Body of pancreas (tissue), 4 donors: ENCODE measurements around the gene FXR2.

ENCODE experiments used
- CTCF ChIP-seq, 7 experiments: fragments of 450-650 bp in 4 of 7; fragments of 200-600 bp in 3 of 7; sonication (generic) in 3 of 7; IDR thresholded peaks; one replicate each; pipeline ENCODE4 v1.5.1; 2016 to 2019; ENCODE audit warnings: antibody characterized with exemption in 7 of 7
- POLR2A ChIP-seq, 3 donors: fragments of 450-650 bp; IDR thresholded peaks; one replicate each; pipeline ENCODE4 v1.6.1; 2016; ENCODE audit warnings: antibody characterized with exemption in 3 of 3, mild to moderate bottlenecking in 2 of 3

DNA sequence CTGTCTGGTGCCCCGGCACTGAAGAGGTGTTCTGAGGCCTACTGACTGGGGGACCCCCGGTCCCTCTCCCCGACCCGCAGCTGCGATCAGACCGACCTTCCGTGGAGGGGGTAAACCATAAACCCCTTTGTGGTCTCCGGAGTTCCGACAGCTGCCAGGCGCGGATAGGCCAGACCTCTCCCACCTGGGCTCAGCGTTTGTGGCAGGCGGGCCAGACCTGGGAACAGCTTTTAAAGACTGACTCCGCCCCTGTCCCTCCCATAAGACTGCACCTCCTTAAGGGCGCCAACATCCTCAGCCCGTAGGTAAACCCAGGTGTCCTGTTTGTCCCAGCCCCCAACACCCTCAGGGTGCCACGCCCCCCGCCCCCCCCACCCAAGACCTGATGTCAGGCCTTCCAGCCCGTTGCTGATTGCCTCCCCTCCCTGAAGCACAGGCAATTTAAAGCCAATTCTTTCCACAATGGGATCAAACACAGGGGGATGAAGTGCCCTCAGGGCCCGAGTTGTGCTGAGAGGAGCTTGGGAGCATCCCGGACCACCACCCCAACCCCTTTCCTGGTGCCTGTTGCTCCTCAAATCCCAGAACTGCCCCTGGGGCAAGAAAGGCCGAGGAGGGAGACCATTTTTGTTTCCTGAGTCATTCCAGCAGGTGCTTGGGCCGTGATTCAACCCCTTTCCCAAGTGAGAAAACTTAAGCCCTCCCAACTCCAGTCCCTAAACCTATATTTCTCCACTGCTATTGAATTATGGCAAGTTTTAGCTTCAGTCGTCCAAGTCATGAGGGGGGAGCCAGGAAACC, 24.6 kb downstream of the FXR2 start, which contains the start of gene SOX15:
- TF ChIP-seq CTCF (IDR thresholded peaks at IDR 0.05) (no peak), POLR2A (IDR thresholded peaks at IDR 0.05) (no peak)
